Uterus (tissue), 2 donors: ENCODE measurements around the gene CSF1.

Experiments
- CTCF ChIP-seq, 4 experiments: fragments of 200-600 bp in 2 of 4; fragments of 450-650 bp in 2 of 4; sonication (generic) in 2 of 4; IDR thresholded peaks; one replicate each; pipeline ENCODE4 v1.5.1; 2016 to 2019; ENCODE audit warnings: antibody characterized with exemption in 4 of 4, mild to moderate bottlenecking in 2 of 4, moderate library complexity in 1 of 4
- POLR2A ChIP-seq, 2 donors: fragments of 450-650 bp; IDR thresholded peaks; one replicate each; pipeline ENCODE4 v1.6.1; 2016; ENCODE audit warnings: antibody characterized with exemption in 2 of 2, mild to moderate bottlenecking in 1 of 2, moderate library complexity in 1 of 2

- TF ChIP-seq CTCF (IDR thresholded peaks at IDR 0.05) (no peak), POLR2A (IDR thresholded peaks at IDR 0.05) (no peak)
Measured at GRCh38 chr1:109932679-109933078, 22.0 kb downstream of the CSF1 start.
